Ovary (tissue), 9 donors: ENCODE results near the gene C8A. TPM values are rescaled to one million over a fixed set of nuclear protein-coding genes. Genes with fewer than 3 reads are reported as not detected.

ENCODE experiments used
- DNase-seq, 5 donors: peaks; one replicate each; pipeline ENCODE4 v3.0.0-alpha.2; 2019 to 2020
- H3K27ac ChIP-seq, 2 donors: fragments of 200-600 bp; one replicate each; pipeline versions ENCODE4 v1.5.1 to v1.8.0; 2019 to 2022
- H3K27me3 ChIP-seq: fragments of 200-600 bp; one replicate; pipeline ENCODE4 v1.8.0; 2022
- H3K36me3 ChIP-seq: fragments of 200-600 bp; sonication (generic); one replicate; pipeline ENCODE4 v1.5.1; 2019
- H3K4me1 ChIP-seq: one replicate; pipeline ENCODE4 v1.8.1; 2013; ENCODE audit warnings: mild to moderate bottlenecking, moderate library complexity; ENCODE audit not compliant: insufficient read depth
- H3K4me3 ChIP-seq: fragments of 200-600 bp; sonication (generic); one replicate; pipeline ENCODE4 v1.5.1; 2017
- H3K9me3 ChIP-seq, 2 donors: fragments of 200-600 bp in 1 of 2; sonication (generic) in 1 of 2; one replicate each; pipeline versions ENCODE4 v1.5.1 to v1.8.1; 2013 to 2019; ENCODE audit warnings: mild to moderate bottlenecking in 1 of 2, moderate library complexity in 1 of 2
- EP300 ChIP-seq: sonication (generic); formaldehyde crosslinking; IDR thresholded peaks from one replicate; pipeline ENCODE4 v1.6.1; 2017; ENCODE audit warnings: antibody characterized with exemption
- POLR2A ChIP-seq: fragments of 450-650 bp; IDR thresholded peaks from one replicate; pipeline ENCODE4 v1.6.1; 2017; ENCODE audit warnings: antibody characterized with exemption, mild to moderate bottlenecking, moderate library complexity
- WGBS, 3 donors: extraction: QIAGEN DNeasy Blood & Tissue Kit in 1 of 3; methylation state at CpG; one replicate each; pipeline versions ENCODE4 v1.1.5 to v1.1.7; 2013 to 2017; 5-methylcytosine and 5-hydroxymethylcytosine counted together
- intact Hi-C, 4 donors: fragments of 100-400 bp; cut with DNase I; formaldehyde crosslinking; loops; one replicate each; pipeline versions ENCODE4 v1.11.0 to v1.15.1; 2022 to 2023
- polyA plus RNA-seq, 2 donors: library from polyadenylated mRNA; stranded (reverse); fragments of 200-250 nt in 1 of 2; fragments of 350-450 nt in 1 of 2; fragmentation: Illumina TruSeq in 1 of 2; extraction: RNeasy Lipid Tissue Mini Kit (QIAGEN cat#74804) in 1 of 2; gene quantifications; one replicate each; pipeline ENCODE4 v1.2.3, GENCODE V29; 2013 to 2014
- total RNA-seq, 7 donors: library from RNA; depleted of rRNA in 2 of 7; stranded (reverse); fragments of >200 nt in 2 of 7; fragmentation: NEBNext Ultra II Directional in 3 of 7; extraction: Animal tissue kit (Norgen Biotek cat#: 25700) in 3 of 7; gene quantifications; one replicate each; pipeline versions ENCODE4 v1.1.0 to v1.2.4, GENCODE V29; 2016 to 2023
- TF ChIP-seq, protein P1 (sequence below), 3 donors: fragments of 450-650 bp in 2 of 3; fragments of 200-600 bp in 1 of 3; IDR thresholded peaks; one replicate each; pipeline versions ENCODE4 v1.5.1 to v1.8.0; 2016 to 2022; ENCODE audit warnings: antibody characterized with exemption in 3 of 3, mild to moderate bottlenecking in 1 of 3
- donor health status: DM: no; HTN: no; CAD: no; lungs with moderate emphysema.
- donor health status: DM: no; HTN: no; CAD: no.
- donor health status: Bipolar disorder and iron deficiency.
- donor health status: DM: yes; HTN: yes; CAD: no.
- donor health status: DM: no; HTN: no; CAD: no.
- donor health status: DM: yes; HTN: yes; CAD: no.

Gene C8A
- total and polyA plus RNA-seq, 9 donors: 0.08 TPM; not detected in 8

DNA sequence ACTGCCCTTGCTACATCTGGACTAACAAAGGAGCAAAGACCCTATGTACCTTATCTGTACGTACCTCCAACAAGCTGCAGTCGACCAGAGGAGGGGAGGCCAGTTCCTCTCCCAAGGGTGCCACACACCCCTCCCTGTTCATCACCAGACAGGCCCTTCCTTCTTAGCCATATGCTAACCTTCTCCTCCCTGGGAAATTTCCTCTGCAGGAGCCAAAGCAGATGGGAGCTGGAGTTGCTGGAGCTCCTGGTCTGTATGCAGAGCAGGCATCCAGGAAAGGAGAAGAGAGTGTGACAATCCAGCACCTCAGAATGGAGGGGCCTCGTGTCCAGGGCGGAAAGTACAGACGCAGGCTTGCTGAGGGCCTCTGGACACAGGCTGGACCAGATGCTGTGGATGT lies 62.8 kb downstream of the C8A start:
- no peaks in the 10 kb centered on the region for H3K4me1 ChIP-seq
- no peak overlapping the region for H3K27ac ChIP-seq
- no peak for TF ChIP-seq POLR2A
- TF ChIP-seq EP300: no peak
- TF ChIP-seq, protein P1, sequence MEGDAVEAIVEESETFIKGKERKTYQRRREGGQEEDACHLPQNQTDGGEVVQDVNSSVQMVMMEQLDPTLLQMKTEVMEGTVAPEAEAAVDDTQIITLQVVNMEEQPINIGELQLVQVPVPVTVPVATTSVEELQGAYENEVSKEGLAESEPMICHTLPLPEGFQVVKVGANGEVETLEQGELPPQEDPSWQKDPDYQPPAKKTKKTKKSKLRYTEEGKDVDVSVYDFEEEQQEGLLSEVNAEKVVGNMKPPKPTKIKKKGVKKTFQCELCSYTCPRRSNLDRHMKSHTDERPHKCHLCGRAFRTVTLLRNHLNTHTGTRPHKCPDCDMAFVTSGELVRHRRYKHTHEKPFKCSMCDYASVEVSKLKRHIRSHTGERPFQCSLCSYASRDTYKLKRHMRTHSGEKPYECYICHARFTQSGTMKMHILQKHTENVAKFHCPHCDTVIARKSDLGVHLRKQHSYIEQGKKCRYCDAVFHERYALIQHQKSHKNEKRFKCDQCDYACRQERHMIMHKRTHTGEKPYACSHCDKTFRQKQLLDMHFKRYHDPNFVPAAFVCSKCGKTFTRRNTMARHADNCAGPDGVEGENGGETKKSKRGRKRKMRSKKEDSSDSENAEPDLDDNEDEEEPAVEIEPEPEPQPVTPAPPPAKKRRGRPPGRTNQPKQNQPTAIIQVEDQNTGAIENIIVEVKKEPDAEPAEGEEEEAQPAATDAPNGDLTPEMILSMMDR (IDR thresholded peaks at IDR 0.05): no peak
- WGBS, 3 donors: 69 to 90% (median 75%) methylated on average over 5 of the region's 5 CpGs
- no peak overlapping the region for H3K4me3 ChIP-seq
- intact Hi-C loops: no loop called here
- H3K27me3 ChIP-seq: no peaks in the 10 kb centered on the region
- no peaks in the 10 kb centered on the region for H3K9me3 ChIP-seq
- no peaks in the 10 kb centered on the region for H3K36me3 ChIP-seq
- DNase-seq: no peak

DNA sequence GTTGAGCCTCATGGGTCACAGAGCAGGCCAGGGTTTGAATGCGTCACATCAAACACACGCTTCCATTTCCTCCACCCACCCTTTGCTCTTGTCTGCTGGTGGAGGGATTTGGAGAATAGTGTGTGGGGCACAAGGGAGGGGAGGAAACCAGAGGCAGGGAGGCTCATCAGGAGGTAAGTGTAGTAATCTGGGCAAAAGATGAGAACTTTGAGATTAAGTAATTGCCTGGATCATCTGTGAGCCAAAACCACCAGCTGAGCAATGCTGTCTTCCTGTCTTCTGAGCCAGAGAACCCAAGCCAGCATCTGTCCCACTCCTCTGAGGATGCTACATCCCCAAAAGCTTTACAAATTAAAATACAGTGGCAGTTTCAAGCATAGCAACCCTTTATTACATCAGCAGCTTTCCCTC lies 66.0 kb downstream of the C8A start:
- H3K4me1 ChIP-seq: no peaks in the 10 kb centered on the region
- H3K27me3 ChIP-seq: no peaks in the 10 kb centered on the region
- H3K9me3 ChIP-seq: no peaks in the 10 kb centered on the region
- H3K27ac ChIP-seq: no peak overlapping the region
- no peaks in the 10 kb centered on the region for H3K36me3 ChIP-seq
- intact Hi-C loops: no loop called here
- no peak overlapping the region for H3K4me3 ChIP-seq
- DNase-seq: no peak
- WGBS, 3 donors: 68 to 90% (median 81%) methylated on average over 2 of the region's 2 CpGs
- TF ChIP-seq, protein P1 (IDR thresholded peaks at IDR 0.05): no peak

DNA sequence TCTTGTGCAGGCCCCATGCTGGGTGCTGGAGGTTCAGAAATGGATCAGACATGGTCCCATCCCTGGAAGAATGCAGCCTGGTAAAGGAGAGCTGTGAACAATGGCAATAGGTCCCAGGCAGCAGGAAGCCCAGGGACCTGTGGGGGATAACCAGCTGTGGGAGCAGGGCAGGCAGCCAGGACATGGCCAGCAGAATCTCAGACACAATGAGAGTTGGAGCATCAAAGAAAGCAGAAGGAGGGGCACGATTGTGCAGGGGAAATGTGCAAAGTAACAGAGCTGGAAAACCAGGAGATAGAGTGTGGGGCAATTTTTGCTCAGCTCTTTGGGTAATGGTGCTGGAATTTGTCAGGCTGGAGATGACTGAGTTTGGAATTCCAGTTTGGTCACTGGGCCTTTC lies 66.9 kb downstream of the C8A start:
- no peak for DNase-seq
- TF ChIP-seq POLR2A: no peak
- TF ChIP-seq, protein P1 (IDR thresholded peaks at IDR 0.05): no peak
- TF ChIP-seq EP300: no peak
- Histone ChIP-seq H3K36me3 (no peaks in the 10 kb centered on the region), H3K4me3 (no peak overlapping the region), H3K9me3 (no peaks in the 10 kb centered on the region), H3K27me3 (no peaks in the 10 kb centered on the region), H3K4me1 (no peaks in the 10 kb centered on the region), H3K27ac (no peak overlapping the region)
- WGBS, 3 donors: 14 to 15% (median 14%) methylated on average over 1 of the region's 1 CpG
- intact Hi-C loops: no loop called here

DNA sequence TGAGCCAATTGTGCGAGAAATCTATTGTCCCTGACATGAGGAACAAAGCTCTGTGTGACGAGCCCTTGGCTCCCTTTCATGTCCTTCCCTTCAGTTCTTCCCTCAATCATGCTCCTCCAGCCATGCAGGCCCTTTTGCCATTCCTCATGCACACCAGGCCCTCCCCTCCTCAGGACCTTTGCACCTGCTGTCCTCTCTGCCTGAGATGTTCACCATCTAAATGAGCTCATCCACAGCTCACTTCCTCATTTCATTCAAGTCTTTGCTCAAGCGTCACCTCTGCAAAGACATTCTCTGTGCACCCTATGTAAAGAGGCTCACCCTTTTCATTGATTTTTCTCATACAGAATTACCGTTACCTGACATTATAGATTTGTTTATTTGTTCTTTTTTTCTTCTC lies 67.5 kb downstream of the C8A start:
- intact Hi-C loops: no loop called here
- TF ChIP-seq POLR2A (no peak), EP300 (no peak)
- TF ChIP-seq, protein P1 (IDR thresholded peaks at IDR 0.05): no peak
- Histone ChIP-seq H3K36me3 (no peaks in the 10 kb centered on the region), H3K27ac (no peak overlapping the region), H3K4me3 (no peak overlapping the region), H3K4me1 (no peaks in the 10 kb centered on the region), H3K27me3 (no peaks in the 10 kb centered on the region), H3K9me3 (no peaks in the 10 kb centered on the region)
- WGBS, 3 donors: 82 to 89% (median 86%) methylated on average over 4 of the region's 4 CpGs
- no peak for DNase-seq

DNA sequence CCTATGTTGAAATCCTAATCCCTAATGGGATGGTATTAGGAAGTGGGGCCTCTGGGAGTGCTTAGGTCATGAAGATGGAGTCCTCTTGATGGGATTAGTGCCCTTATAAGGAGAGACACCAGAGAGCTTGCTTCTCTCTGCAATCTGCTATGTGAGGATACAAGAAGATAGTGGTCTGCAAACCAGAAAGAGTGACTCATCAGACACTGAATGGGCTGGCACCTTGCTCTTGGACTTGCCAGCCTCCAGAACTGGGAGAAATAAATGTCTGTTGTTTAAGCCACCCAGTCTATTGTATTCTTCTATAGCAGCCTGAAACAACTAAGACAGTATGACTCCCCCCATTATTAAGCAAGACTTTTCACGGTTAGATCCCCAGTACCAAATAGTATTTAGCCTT lies 67.9 kb downstream of the C8A start:
- H3K9me3 ChIP-seq: no peaks in the 10 kb centered on the region
- no peak for TF ChIP-seq POLR2A
- no peak for TF ChIP-seq EP300
- TF ChIP-seq, protein P1 (IDR thresholded peaks at IDR 0.05): no peak
- no peaks in the 10 kb centered on the region for H3K27me3 ChIP-seq
- WGBS, 3 donors: 91 to 100% (median 91%) methylated on average over 1 of the region's 1 CpG
- intact Hi-C loops: no loop called here
- no peak overlapping the region for H3K27ac ChIP-seq
- no peaks in the 10 kb centered on the region for H3K36me3 ChIP-seq
- no peak for DNase-seq
- no peak overlapping the region for H3K4me3 ChIP-seq
- H3K4me1 ChIP-seq: no peaks in the 10 kb centered on the region
